Effector CD4-positive, alpha-beta T cell (primary cell): ENCODE data around the gene GRPEL2.

Experiments used
- DNase-seq: peaks from one replicate; pipeline ENCODE4 v3.0.0-alpha.2; 2020

Gene GRPEL2

DNA sequence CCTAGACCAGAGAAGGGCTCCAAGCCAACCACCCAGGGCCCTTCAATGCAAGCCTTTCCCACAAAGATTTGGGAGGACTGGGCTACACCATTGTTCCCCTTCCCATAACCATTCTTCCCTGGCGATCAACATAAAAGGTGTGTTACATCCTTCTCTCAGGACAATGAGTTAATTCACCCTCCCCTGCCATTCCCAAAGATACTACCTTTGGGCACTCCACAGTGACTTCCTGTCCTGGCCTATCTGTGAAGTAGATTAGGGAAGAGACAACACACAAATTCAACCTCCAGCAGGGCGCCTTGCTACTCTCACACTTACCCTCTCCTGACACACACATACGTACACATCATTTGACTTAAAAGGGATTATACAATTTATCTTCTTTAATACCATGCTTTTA is 57.0 kb downstream of the GRPEL2 start:
- no peak for DNase-seq
